Suprapubic skin (tissue), 4 donors: ENCODE results near the gene SNRPF. TPM values are rescaled to one million over a fixed set of nuclear protein-coding genes. Genes with fewer than 3 reads are reported as not detected.

Experiments used
- DNase-seq, 2 donors: peaks; one replicate each; pipeline ENCODE4 v3.0.0-alpha.2; 2019; ENCODE audit warnings: low spot score in 2 of 2
- H3K27ac ChIP-seq: fragments of 200-600 bp; sonication (generic); one replicate; pipeline ENCODE4 v1.5.1; 2019
- H3K27me3 ChIP-seq: fragments of 200-600 bp; sonication (generic); one replicate; pipeline ENCODE4 v1.5.1; 2019
- H3K36me3 ChIP-seq: fragments of 200-600 bp; sonication (generic); one replicate; pipeline ENCODE4 v1.5.1; 2019
- H3K4me1 ChIP-seq: fragments of 200-600 bp; sonication (generic); one replicate; pipeline ENCODE4 v1.5.1; 2019
- H3K4me3 ChIP-seq: fragments of 200-600 bp; sonication (generic); one replicate; pipeline ENCODE4 v1.5.1; 2019; ENCODE audit warnings: mild to moderate bottlenecking
- H3K9me3 ChIP-seq: fragments of 200-600 bp; sonication (generic); one replicate; pipeline ENCODE4 v1.5.1; 2019
- CTCF ChIP-seq, 2 donors: fragments of 200-600 bp in 1 of 2; fragments of 450-650 bp in 1 of 2; sonication (generic) in 1 of 2; IDR thresholded peaks; one replicate each; pipeline ENCODE4 v1.5.1; 2016 to 2019; ENCODE audit warnings: antibody characterized with exemption in 2 of 2, mild to moderate bottlenecking in 1 of 2, moderate library complexity in 1 of 2
- EP300 ChIP-seq: sonication (generic); formaldehyde crosslinking; IDR thresholded peaks from one replicate; pipeline ENCODE4 v1.6.1; 2017; ENCODE audit warnings: antibody characterized with exemption
- POLR2A ChIP-seq, 2 donors: fragments of 450-650 bp; IDR thresholded peaks; one replicate each; pipeline ENCODE4 v1.6.1; 2017; ENCODE audit warnings: antibody characterized with exemption in 2 of 2, mild to moderate bottlenecking in 2 of 2, moderate library complexity in 2 of 2
- POLR2AphosphoS5 ChIP-seq, 3 donors: sonication (generic); formaldehyde crosslinking; IDR thresholded peaks; one replicate each; pipeline ENCODE4 v1.6.1; 2017; ENCODE audit warnings: antibody characterized with exemption in 3 of 3
- WGBS: methylation state at CpG from one replicate; pipeline ENCODE4 v1.1.5; 2018; 5-methylcytosine and 5-hydroxymethylcytosine counted together
- total RNA-seq, 4 donors: library from RNA; depleted of rRNA; stranded (reverse); fragments of >200 nt; gene quantifications; one replicate each; pipeline ENCODE4 v1.1.0, GENCODE V29; 2016

Gene SNRPF
- total RNA-seq, 4 donors from 2014 or later = 3.7 to 10.1 (median 7.6) TPM

- TF ChIP-seq POLR2AphosphoS5 (IDR thresholded peaks at IDR 0.05) (no peak), EP300 (no peak), CTCF (IDR thresholded peaks at IDR 0.05) (peak; percentile 38 to 50), POLR2A (IDR thresholded peaks at IDR 0.05) (no peak)
- H3K9me3 ChIP-seq = no peaks in the 10 kb centered on the region
- H3K4me1 ChIP-seq = no peaks in the 10 kb centered on the region
- H3K4me3 ChIP-seq = no peak overlapping the region
- DNase-seq = no peak
- H3K27me3 ChIP-seq = no peaks in the 10 kb centered on the region
- no peaks in the 10 kb centered on the region for H3K36me3 ChIP-seq
- H3K27ac ChIP-seq = no peak overlapping the region
- WGBS = 0% methylated on average over 1 of the region's 1 CpG
Measured at GRCh38 chr12:95820096-95820703, 38.6 kb upstream of the SNRPF start.

GRCh38 chr12:95829395-95829794, 29.4 kb upstream of the SNRPF start:
- DNase-seq = no peak
- Histone ChIP-seq H3K27ac (no peak overlapping the region), H3K27me3 (no peaks in the 10 kb centered on the region), H3K36me3 (no peaks in the 10 kb centered on the region), H3K4me1 (no peaks in the 10 kb centered on the region), H3K4me3 (no peak overlapping the region), H3K9me3 (no peaks in the 10 kb centered on the region)
- TF ChIP-seq CTCF (IDR thresholded peaks at IDR 0.05) (no peak), POLR2A (IDR thresholded peaks at IDR 0.05) (no peak), POLR2AphosphoS5 (IDR thresholded peaks at IDR 0.05) (no peak), EP300 (no peak)

GRCh38 chr12:95830335-95831089, 28.2 kb upstream of the SNRPF start:
- WGBS = 54% methylated on average over 2 of the region's 2 CpGs
- H3K27ac ChIP-seq = no peak overlapping the region
- no peak for TF ChIP-seq EP300
- TF ChIP-seq POLR2AphosphoS5 (IDR thresholded peaks at IDR 0.05) = no peak
- TF ChIP-seq POLR2A (IDR thresholded peaks at IDR 0.05) = no peak
- no peak for TF ChIP-seq CTCF (IDR thresholded peaks at IDR 0.05)

GRCh38 chr12:95834572-95834971, 24.2 kb upstream of the SNRPF start:
- WGBS = 87% methylated on average over 1 of the region's 1 CpG
- no peak for TF ChIP-seq CTCF (IDR thresholded peaks at IDR 0.05)
- no peak for TF ChIP-seq POLR2A (IDR thresholded peaks at IDR 0.05)
- no peak for TF ChIP-seq POLR2AphosphoS5 (IDR thresholded peaks at IDR 0.05)
- no peak for TF ChIP-seq EP300
- no peak for DNase-seq
- H3K4me3 ChIP-seq = no peak overlapping the region
- peaks cover 18% of the 10 kb centered on the region for H3K4me1 ChIP-seq
- no peaks in the 10 kb centered on the region for H3K36me3 ChIP-seq
- H3K27me3 ChIP-seq = no peaks in the 10 kb centered on the region
- H3K27ac ChIP-seq = no peak overlapping the region
- no peaks in the 10 kb centered on the region for H3K9me3 ChIP-seq

More at GRCh38 chr12:95830335-95831089, 28.2 kb upstream of the SNRPF start:
- Histone ChIP-seq H3K27me3 (no peaks in the 10 kb centered on the region), H3K4me1 (no peaks in the 10 kb centered on the region), H3K36me3 (no peaks in the 10 kb centered on the region), H3K4me3 (no peak overlapping the region), H3K9me3 (no peaks in the 10 kb centered on the region)
- DNase-seq = no peak

GRCh38 chr12:95836185-95836609, 22.6 kb upstream of the SNRPF start:
- WGBS = 10% methylated on average over 3 of the region's 3 CpGs
- no peak for DNase-seq
- no peaks in the 10 kb centered on the region for H3K9me3 ChIP-seq
- H3K27ac ChIP-seq = no peak overlapping the region
- H3K4me1 ChIP-seq = peaks cover 18% of the 10 kb centered on the region
- H3K27me3 ChIP-seq = no peaks in the 10 kb centered on the region
- no peak overlapping the region for H3K4me3 ChIP-seq
- no peaks in the 10 kb centered on the region for H3K36me3 ChIP-seq
- TF ChIP-seq POLR2AphosphoS5 (IDR thresholded peaks at IDR 0.05) = no peak
- TF ChIP-seq POLR2A (IDR thresholded peaks at IDR 0.05) = no peak
- no peak for TF ChIP-seq CTCF (IDR thresholded peaks at IDR 0.05)
- TF ChIP-seq EP300 = no peak
